Measurements from ENCODE around the gene TMEM233. TPM values are rescaled to one million over a fixed set of nuclear protein-coding genes. Genes with fewer than 3 reads are reported as not detected.

TMEM233 gene
- total and polyA plus RNA-seq, 9 of the 15 experiments (the other 6 are each of a cell fraction or from before 2014, with no cell fraction given), result 0.04 to 0.17 (median 0.07) TPM; not detected in 2

GRCh38 chr12:119667577-119668323, 74.2 kb downstream of the TMEM233 start, which contains the start of gene PRKAB1 (continued):
- TF ChIP-seq RERE (CRISPR knock-in tag; IDR thresholded peaks at IDR 0.05; ENCODE audit: borderline replicate concordance) (no peak), CCNT2 (IDR thresholded peaks at IDR 0.05; ENCODE audit: borderline replicate concordance, extremely low read depth, insufficient read length, low read depth, low read length) (peak; percentile 93), ARID2 (IDR thresholded peaks at IDR 0.05) (no peak), E4F1 (CRISPR knock-in tag; IDR thresholded peaks at IDR 0.05; ENCODE audit: borderline replicate concordance) (no peak), ZNF224 (CRISPR knock-in tag; IDR thresholded peaks at IDR 0.05) (no peak), TCFL5 (CRISPR knock-in tag; conservative IDR thresholded peaks at IDR 0.05) (no peak), GTF3C2 (IDR thresholded peaks at IDR 0.05; ENCODE audit: borderline replicate concordance, extremely low read depth, insufficient read length) (no peak), XRCC4 (IDR thresholded peaks at IDR 0.05; ENCODE audit: extremely low read depth, insufficient read depth, insufficient read length) (no peak), NCOA2 (IDR thresholded peaks at IDR 0.05; ENCODE audit: partially characterized antibody in 2 of 2) (no peak), TGIF2 (CRISPR knock-in tag; IDR thresholded peaks at IDR 0.05) (no peak), RBM14 (IDR thresholded peaks at IDR 0.05; ENCODE audit: borderline replicate concordance, insufficient read depth, low read depth, low read length) (peak; percentile 64; the same call in 1 of the 2 replicates)

All from K562 (cell line).